Activated CD4-positive, alpha-beta memory T cell treated with anti-CD3 and anti-CD28 coated beads for 36 hours (primary cell): ENCODE data around the gene SLC25A23. TPM values are rescaled to one million over a fixed set of nuclear protein-coding genes. Genes with fewer than 3 reads are reported as not detected.

Experiments
- CTCF ChIA-PET: fragments of 350-600 bp; sonication (Branson Sonifier 250); formaldehyde crosslinking; loops from one replicate; lab custom pipeline; 2021; ENCODE audit warnings: antibody characterized with exemption, inconsistent platforms; lab: Charles Lee
- POLR2A ChIA-PET: fragments of 350-600 bp; sonication (Branson Sonifier 250); formaldehyde crosslinking; loops from one replicate; lab custom pipeline; 2021; ENCODE audit warnings: antibody characterized with exemption; lab: Charles Lee
- DNase-seq: peaks from one replicate; pipeline ENCODE4 v3.0.0-alpha.2; 2020
- H3K27ac Mint-ChIP-seq: one replicate; pipeline ENCODE4 v1.8.0; 2021; ENCODE audit warnings: mixed read lengths
- H3K27me3 Mint-ChIP-seq: one replicate; pipeline ENCODE4 v1.8.0; 2021; ENCODE audit warnings: mixed read lengths
- H3K36me3 Mint-ChIP-seq: one replicate; pipeline ENCODE4 v1.8.0; 2021; ENCODE audit warnings: mixed read lengths
- H3K4me1 Mint-ChIP-seq: one replicate; pipeline ENCODE4 v1.8.0; 2021; ENCODE audit warnings: low read depth, mixed read lengths
- H3K4me3 Mint-ChIP-seq: one replicate; pipeline ENCODE4 v1.8.0; 2021; ENCODE audit warnings: mild to moderate bottlenecking, mixed read lengths
- H3K9me3 Mint-ChIP-seq: one replicate; pipeline ENCODE4 v1.8.0; 2021; ENCODE audit warnings: mixed read lengths
- intact Hi-C: fragments of 100-400 bp; cut with micrococcal nuclease; formaldehyde crosslinking; loops from one replicate; pipeline ENCODE4 v1.15.1; 2023
- total RNA-seq, 2 experiments: library from RNA; stranded (reverse); gene quantifications; one replicate each; pipeline ENCODE4 v1.2.3, GENCODE V29; 2021

SLC25A23 gene
- total RNA-seq, 2 experiments from 2014 or later = 28.6 to 29.6 TPM

GRCh38 chr19:6491802-6492592 lies 32.4 kb upstream of the SLC25A23 start:
- Mint-ChIP-seq H3K4me1 (peaks cover 16% of the 10 kb centered on the region), H3K4me3 (no peak overlapping the region), H3K27ac (no peak overlapping the region), H3K9me3 (peaks cover 9% of the 10 kb centered on the region), H3K27me3 (no peaks in the 10 kb centered on the region), H3K36me3 (no peaks in the 10 kb centered on the region)
- intact Hi-C loops = no loop called here
- ChIA-PET CTCF (interaction anchor here (1.9 kb wide), 1 partner anchor 25 kb away, joined by 6 read pairs; no protein-coding TSS in a partner anchor), POLR2A (no interaction called here)
- no peak for DNase-seq

- peaks cover 16% of the 10 kb centered on the region for H3K4me1 Mint-ChIP-seq
- peaks cover 9% of the 10 kb centered on the region for H3K9me3 Mint-ChIP-seq
- DNase-seq = no peak
- ChIA-PET CTCF (interaction anchor here (0.7 to 1.6 kb wide), 2 partner anchors 15 to 330 kb away, joined by 4 read pairs; no protein-coding TSS in a partner anchor), POLR2A (interaction anchor here (0.8 to 1.0 kb wide), 2 partner anchors 9 to 66 kb away, joined by 3 read pairs; partner anchors contain the start of gene KHSRP)
- intact Hi-C loops = no loop called here
- H3K36me3 Mint-ChIP-seq = no peaks in the 10 kb centered on the region
- H3K4me3 Mint-ChIP-seq = peak overlapping the region; percentile 80
- H3K27ac Mint-ChIP-seq = peak overlapping the region; percentile 90
- no peaks in the 10 kb centered on the region for H3K27me3 Mint-ChIP-seq
These were observed 30.5 kb upstream of the SLC25A23 start for GRCh38 chr19:6490134-6490533.

GRCh38 chr19:6489278-6490061 lies 29.9 kb upstream of the SLC25A23 start:
- ChIA-PET POLR2A (interaction anchor here (1.0 kb wide), 1 partner anchor 8 kb away, joined by 3 read pairs; no protein-coding TSS in a partner anchor), CTCF (no interaction called here)
- peaks cover 9% of the 10 kb centered on the region for H3K9me3 Mint-ChIP-seq
- intact Hi-C loops = no loop called here
- peak overlapping the region; percentile 90 for H3K27ac Mint-ChIP-seq
- H3K27me3 Mint-ChIP-seq = no peaks in the 10 kb centered on the region
- H3K4me1 Mint-ChIP-seq = peaks cover 16% of the 10 kb centered on the region
- DNase-seq = peak; percentile 49
- no peaks in the 10 kb centered on the region for H3K36me3 Mint-ChIP-seq
- H3K4me3 Mint-ChIP-seq = peak overlapping the region; percentile 80

- intact Hi-C loops = no loop called here
- H3K9me3 Mint-ChIP-seq = no peaks in the 10 kb centered on the region
These were observed 25.2 kb upstream of the SLC25A23 start for GRCh38 chr19:6484831-6485230.

DNA sequence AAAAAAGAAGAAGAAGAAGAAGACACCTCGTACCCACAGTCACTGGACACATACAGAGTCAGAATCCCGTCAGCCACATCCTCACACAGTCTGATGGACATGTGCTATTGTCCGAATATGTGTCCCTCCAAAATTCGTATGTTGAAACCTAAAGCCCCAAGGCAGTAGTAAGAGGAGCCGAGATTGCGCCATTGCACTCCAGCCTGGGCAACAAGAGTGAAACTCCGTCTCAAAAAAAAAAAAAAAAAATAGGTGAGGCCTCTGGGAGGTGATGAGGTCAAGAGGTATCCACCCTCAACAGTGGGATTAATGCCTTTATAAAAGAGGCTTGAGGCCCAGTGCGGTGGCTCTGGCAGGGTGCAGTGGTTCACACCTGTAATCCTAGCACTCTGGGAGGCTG lies 24.6 kb upstream of the SLC25A23 start:
- Mint-ChIP-seq H3K4me1 (peaks cover 32% of the 10 kb centered on the region), H3K36me3 (peaks cover 1% of the 10 kb centered on the region), H3K4me3 (no peak overlapping the region), H3K27ac (no peak overlapping the region), H3K9me3 (no peaks in the 10 kb centered on the region), H3K27me3 (no peaks in the 10 kb centered on the region)
- intact Hi-C loops = no loop called here
- ChIA-PET POLR2A (no interaction called here), CTCF (interaction anchor here (1.1 to 1.3 kb wide), 2 partner anchors 19 to 379 kb away, joined by 3 to 4 read pairs; no protein-coding TSS in a partner anchor)
- DNase-seq = no peak

More at GRCh38 chr19:6484831-6485230, 25.2 kb upstream of the SLC25A23 start:
- Mint-ChIP-seq H3K36me3 (peaks cover 1% of the 10 kb centered on the region), H3K4me1 (peaks cover 32% of the 10 kb centered on the region), H3K27ac (no peak overlapping the region), H3K4me3 (no peak overlapping the region), H3K27me3 (no peaks in the 10 kb centered on the region)
- POLR2A ChIA-PET = no interaction called here
- DNase-seq = no peak
- CTCF ChIA-PET = interaction anchor here (1.1 to 1.3 kb wide), 2 partner anchors 19 to 379 kb away, joined by 3 to 4 read pairs; no protein-coding TSS in a partner anchor

GRCh38 chr19:6483235-6483634 lies 23.6 kb upstream of the SLC25A23 start:
- H3K4me1 Mint-ChIP-seq = peaks cover 30% of the 10 kb centered on the region
- DNase-seq = no peak
- peak overlapping the region; percentile 3 for H3K27ac Mint-ChIP-seq
- ChIA-PET POLR2A (no interaction called here), CTCF (no interaction called here)
- intact Hi-C loops = no loop called here
- H3K36me3 Mint-ChIP-seq = peaks cover 1% of the 10 kb centered on the region
- no peak overlapping the region for H3K4me3 Mint-ChIP-seq
- no peaks in the 10 kb centered on the region for H3K9me3 Mint-ChIP-seq
- H3K27me3 Mint-ChIP-seq = no peaks in the 10 kb centered on the region

- Mint-ChIP-seq H3K27ac (peak overlapping the region; percentile 98), H3K4me3 (peak overlapping the region; percentile 100), H3K36me3 (peaks cover 2% of the 10 kb centered on the region), H3K9me3 (no peaks in the 10 kb centered on the region), H3K27me3 (no peaks in the 10 kb centered on the region), H3K4me1 (peaks cover 30% of the 10 kb centered on the region)
- POLR2A ChIA-PET = no interaction called here
- peak; percentile 38 for DNase-seq
- CTCF ChIA-PET = interaction anchor here (1.0 to 1.8 kb wide), 4 partner anchors 18 to 70 kb away, joined by 3 to 7 read pairs (median 4); no protein-coding TSS in a partner anchor
- intact Hi-C loops = no loop called here
These were observed 22.7 kb upstream of the SLC25A23 start for GRCh38 chr19:6482343-6482686.

GRCh38 chr19:6481541-6482342 lies 22.1 kb upstream of the SLC25A23 start, which contains the start of gene DENND1C:
Gene DENND1C (minus strand): TSS chr19:6481787. CDS start chr19:6481695, 92 bp downstream.
- H3K36me3 Mint-ChIP-seq = peaks cover 4% of the 10 kb centered on the region
- H3K4me3 Mint-ChIP-seq = peak within 1 kb of the TSS; percentile 100
- intact Hi-C loops = loop anchor here (1.0 to 2.0 kb wide), 3 partner anchors 21 to 57 kb away; partner anchors contain the start of gene KHSRP
- ChIA-PET POLR2A (interaction anchor here (0.5 to 1.4 kb wide), 9 partner anchors 8 to 382 kb away, joined by 3 to 6 read pairs (median 4); partner anchors contain the start of genes ALKBH7, GTF2F1, KHSRP and SLC25A23), CTCF (interaction anchor here (0.6 to 1.8 kb wide), 13 partner anchors 9 to 382 kb away, joined by 3 to 8 read pairs (median 4); partner anchors contain the start of gene ALKBH7)
- DNase-seq = peak; percentile 85
- H3K27ac Mint-ChIP-seq = peak within 1 kb of the TSS; percentile 98
- H3K27me3 Mint-ChIP-seq = no peaks in the 10 kb centered on the region
- H3K4me1 Mint-ChIP-seq = peaks cover 30% of the 10 kb centered on the region
- H3K9me3 Mint-ChIP-seq = no peaks in the 10 kb centered on the region

DNA sequence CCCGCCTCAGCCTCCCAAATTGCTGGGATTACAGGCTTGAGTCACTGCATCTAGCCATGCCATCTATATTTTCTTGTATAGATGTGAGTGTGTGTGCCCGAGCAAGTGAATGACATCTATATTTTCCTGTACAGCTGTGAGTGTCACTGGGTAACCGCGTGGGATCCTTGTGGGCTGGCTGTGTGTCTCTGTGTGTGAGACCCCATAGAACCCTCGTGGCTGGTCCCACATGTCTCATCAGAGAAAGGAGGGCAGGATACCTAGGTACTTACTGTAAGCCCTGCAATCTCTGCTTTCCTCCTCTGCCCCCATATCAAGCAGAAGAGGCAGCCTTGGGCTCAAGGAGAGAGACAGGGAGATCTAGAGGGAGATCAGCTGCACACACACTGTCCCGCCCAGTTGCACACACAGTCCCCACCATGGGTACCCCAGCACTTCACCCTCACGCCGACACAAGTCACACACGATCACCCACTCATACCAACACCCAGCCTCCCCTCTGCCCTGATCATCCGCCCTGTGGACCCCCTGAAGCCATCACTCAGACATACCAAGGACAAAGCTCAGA lies 21.3 kb upstream of the SLC25A23 start:
- peak overlapping the region; percentile 100 for H3K4me3 Mint-ChIP-seq
- H3K4me1 Mint-ChIP-seq = peaks cover 30% of the 10 kb centered on the region
- H3K27ac Mint-ChIP-seq = peak overlapping the region; percentile 98
- H3K9me3 Mint-ChIP-seq = no peaks in the 10 kb centered on the region
- DNase-seq = peak; percentile 60
- ChIA-PET CTCF (interaction anchor here (0.6 to 1.8 kb wide), 12 partner anchors 8 to 383 kb away, joined by 3 to 8 read pairs (median 4); partner anchors contain the start of gene ALKBH7), POLR2A (interaction anchor here (0.5 to 1.4 kb wide), 9 partner anchors 9 to 383 kb away, joined by 3 to 6 read pairs (median 4); partner anchors contain the start of genes ALKBH7, GTF2F1, KHSRP and SLC25A23)
- H3K27me3 Mint-ChIP-seq = no peaks in the 10 kb centered on the region
- intact Hi-C loops = loop anchor here (1.0 to 2.0 kb wide), 3 partner anchors 21 to 56 kb away; partner anchors contain the start of gene KHSRP
- peaks cover 10% of the 10 kb centered on the region for H3K36me3 Mint-ChIP-seq

DNA sequence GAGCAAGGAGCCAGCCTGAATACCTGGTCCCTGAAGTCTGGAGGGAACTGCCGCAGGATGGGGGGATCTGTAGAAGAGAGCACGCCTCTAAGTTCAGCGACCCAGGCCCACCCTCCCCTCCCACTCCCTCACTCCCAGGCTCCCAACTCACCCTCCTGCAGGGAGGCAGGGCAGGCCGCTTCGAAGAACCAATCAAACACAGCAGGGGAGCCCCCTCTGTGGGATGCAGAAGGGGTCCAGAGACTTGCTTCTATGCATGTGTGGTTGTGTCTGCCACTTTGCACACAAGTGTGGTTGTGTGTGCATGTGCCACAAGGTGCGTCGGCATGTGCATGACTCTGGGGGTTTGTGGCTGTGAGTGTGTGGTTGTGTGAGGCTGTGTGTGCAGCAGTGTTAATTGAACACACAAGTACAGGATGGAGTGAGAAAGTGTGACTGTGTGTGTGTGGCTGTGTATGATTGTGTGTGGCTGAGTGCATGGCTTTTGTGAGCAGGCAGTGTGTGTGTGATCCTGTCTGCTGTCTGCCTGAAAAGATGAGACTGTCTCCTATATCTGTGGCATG lies 20.3 kb upstream of the SLC25A23 start:
- intact Hi-C loops = loop anchor here (2.0 kb wide), 2 partner anchors 25 to 55 kb away; partner anchors contain the start of gene KHSRP
- POLR2A ChIA-PET = no interaction called here
- Mint-ChIP-seq H3K36me3 (peaks cover 11% of the 10 kb centered on the region), H3K27me3 (no peaks in the 10 kb centered on the region), H3K4me3 (peak overlapping the region; percentile 100), H3K4me1 (peaks cover 30% of the 10 kb centered on the region), H3K27ac (peak overlapping the region; percentile 49), H3K9me3 (no peaks in the 10 kb centered on the region)
- no peak for DNase-seq
- CTCF ChIA-PET = no interaction called here
